ENCODE data around the gene GNPTG. TPM values are rescaled to one million over a fixed set of nuclear protein-coding genes. Genes with fewer than 3 reads are reported as not detected.

Gene GNPTG
- total RNA-seq: 26.9 and 30.0 TPM in 2 replicates

- TF ChIP-seq CTCF (IDR thresholded peaks at IDR 0.05; ENCODE audit: insufficient read depth, low read length, severe bottlenecking): no peak
- peak; percentile 68 for DNase-seq (ENCODE audit: low read depth)
- no peaks in the 10 kb centered on the region for H3K27me3 ChIP-seq (ENCODE audit: control insufficient read depth, insufficient read depth, low read length)
- no peak for FAIRE-seq
- H3K36me3 ChIP-seq (ENCODE audit: control insufficient read depth, insufficient read depth, low read length): peaks cover 10% of the 10 kb centered on the region
- H3K4me3 ChIP-seq (ENCODE audit: low read depth, low read length): peak within 1 kb of the TSS; percentile 93
Measured at GRCh38 chr16:1351582-1352362, at the start of gene GNPTG, which contains the start of gene TSR3. GNPTG (plus strand) TSS chr16:1351931; CDS start chr16:1351966, 35 bp downstream. TSR3 (minus strand) TSS chr16:1351878; CDS start chr16:1351804, 74 bp downstream.

GRCh38 chr16:1305823-1306222 is 45.9 kb upstream of the GNPTG start:
- Histone ChIP-seq H3K4me3 (ENCODE audit: low read depth, low read length) (no peak overlapping the region), H3K27me3 (ENCODE audit: control insufficient read depth, insufficient read depth, low read length) (no peaks in the 10 kb centered on the region), H3K36me3 (ENCODE audit: control insufficient read depth, insufficient read depth, low read length) (peaks cover 1% of the 10 kb centered on the region)
- FAIRE-seq (no peak), DNase-seq (ENCODE audit: low read depth) (no peak)
- TF ChIP-seq CTCF (IDR thresholded peaks at IDR 0.05; ENCODE audit: insufficient read depth, low read length, severe bottlenecking): no peak

- no peak for FAIRE-seq
- no peak for DNase-seq (ENCODE audit: low read depth)
- no peak for TF ChIP-seq CTCF (IDR thresholded peaks at IDR 0.05; ENCODE audit: insufficient read depth, low read length, severe bottlenecking)
Measured at GRCh38 chr16:1306334-1306733, 45.4 kb upstream of the GNPTG start.

GRCh38 chr16:1308036-1308976 is 43.4 kb upstream of the GNPTG start:
- no peak for TF ChIP-seq CTCF (IDR thresholded peaks at IDR 0.05; ENCODE audit: insufficient read depth, low read length, severe bottlenecking)
- Histone ChIP-seq H3K36me3 (ENCODE audit: control insufficient read depth, insufficient read depth, low read length) (peaks cover 8% of the 10 kb centered on the region), H3K27me3 (ENCODE audit: control insufficient read depth, insufficient read depth, low read length) (no peaks in the 10 kb centered on the region), H3K4me3 (ENCODE audit: low read depth, low read length) (peak overlapping the region; percentile 56)
- no peak for FAIRE-seq
- peak; percentile 49 for DNase-seq (ENCODE audit: low read depth)

More at GRCh38 chr16:1306334-1306733, 45.4 kb upstream of the GNPTG start:
- Histone ChIP-seq H3K4me3 (ENCODE audit: low read depth, low read length) (no peak overlapping the region), H3K27me3 (ENCODE audit: control insufficient read depth, insufficient read depth, low read length) (no peaks in the 10 kb centered on the region), H3K36me3 (ENCODE audit: control insufficient read depth, insufficient read depth, low read length) (peaks cover 2% of the 10 kb centered on the region)

- no peak for TF ChIP-seq CTCF (IDR thresholded peaks at IDR 0.05; ENCODE audit: insufficient read depth, low read length, severe bottlenecking)
- DNase-seq (ENCODE audit: low read depth) (peak; percentile 87), FAIRE-seq (no peak)
- H3K4me3 ChIP-seq (ENCODE audit: low read depth, low read length): peak within 1 kb of the TSS; percentile 56
- H3K36me3 ChIP-seq (ENCODE audit: control insufficient read depth, insufficient read depth, low read length): peaks cover 14% of the 10 kb centered on the region
- no peaks in the 10 kb centered on the region for H3K27me3 ChIP-seq (ENCODE audit: control insufficient read depth, insufficient read depth, low read length)
Measured at GRCh38 chr16:1308977-1309885, 42.5 kb upstream of the GNPTG start, which contains the start of gene UBE2I. UBE2I (plus strand) TSS chr16:1309636; CDS start chr16:1314031, 4,395 bp downstream.

Measured in bronchial epithelial cell (primary cell).